Vagina (tissue), 2 donors: ENCODE measurements around the gene GOLGA6C.
"Not testable (repeated sequence)": the region's sequence is repeated elsewhere in the genome, so short reads cannot be mapped to it uniquely, and the experiment has no call there.

ENCODE experiments used
- POLR2A ChIP-seq, 2 donors: fragments of 450-650 bp; IDR thresholded peaks; one replicate each; pipeline ENCODE4 v1.6.1; 2017; ENCODE audit warnings: antibody characterized with exemption in 2 of 2, mild to moderate bottlenecking in 2 of 2, moderate library complexity in 2 of 2
- TF ChIP-seq, protein P1 (sequence below), 3 experiments: fragments of 450-650 bp in 2 of 3; fragments of 200-600 bp in 1 of 3; sonication (generic) in 1 of 3; IDR thresholded peaks; one replicate each; pipeline ENCODE4 v1.5.1; 2017 to 2019; ENCODE audit warnings: antibody characterized with exemption in 3 of 3, mild to moderate bottlenecking in 2 of 3, moderate library complexity in 2 of 3

DNA sequence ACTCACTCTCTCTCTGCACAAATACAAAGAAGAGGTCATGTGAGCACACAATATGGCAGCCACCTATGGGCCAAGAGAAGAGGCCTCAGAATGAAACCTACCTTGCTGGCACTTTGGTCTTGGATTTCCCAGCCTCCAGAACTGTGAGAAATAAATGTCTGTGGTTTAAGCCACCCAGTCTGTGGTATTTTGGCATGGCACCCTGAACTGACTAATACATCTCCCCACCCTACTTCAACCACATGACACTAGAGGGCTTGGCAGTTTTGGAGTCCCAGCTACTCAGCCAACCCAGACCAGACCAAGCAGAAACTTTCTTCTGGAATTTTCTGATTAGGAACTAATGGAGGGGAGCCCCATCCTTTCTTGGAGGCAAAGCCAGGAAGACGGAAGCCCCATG is 54.4 kb downstream of the GOLGA6C start:
- TF ChIP-seq, protein P1, sequence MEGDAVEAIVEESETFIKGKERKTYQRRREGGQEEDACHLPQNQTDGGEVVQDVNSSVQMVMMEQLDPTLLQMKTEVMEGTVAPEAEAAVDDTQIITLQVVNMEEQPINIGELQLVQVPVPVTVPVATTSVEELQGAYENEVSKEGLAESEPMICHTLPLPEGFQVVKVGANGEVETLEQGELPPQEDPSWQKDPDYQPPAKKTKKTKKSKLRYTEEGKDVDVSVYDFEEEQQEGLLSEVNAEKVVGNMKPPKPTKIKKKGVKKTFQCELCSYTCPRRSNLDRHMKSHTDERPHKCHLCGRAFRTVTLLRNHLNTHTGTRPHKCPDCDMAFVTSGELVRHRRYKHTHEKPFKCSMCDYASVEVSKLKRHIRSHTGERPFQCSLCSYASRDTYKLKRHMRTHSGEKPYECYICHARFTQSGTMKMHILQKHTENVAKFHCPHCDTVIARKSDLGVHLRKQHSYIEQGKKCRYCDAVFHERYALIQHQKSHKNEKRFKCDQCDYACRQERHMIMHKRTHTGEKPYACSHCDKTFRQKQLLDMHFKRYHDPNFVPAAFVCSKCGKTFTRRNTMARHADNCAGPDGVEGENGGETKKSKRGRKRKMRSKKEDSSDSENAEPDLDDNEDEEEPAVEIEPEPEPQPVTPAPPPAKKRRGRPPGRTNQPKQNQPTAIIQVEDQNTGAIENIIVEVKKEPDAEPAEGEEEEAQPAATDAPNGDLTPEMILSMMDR (IDR thresholded peaks at IDR 0.05), result not testable (repeated sequence)
- TF ChIP-seq POLR2A (IDR thresholded peaks at IDR 0.05), result not testable (repeated sequence)
